Suppressor macrophage (primary cell): ENCODE measurements around the gene CHRNB2.

Experiments used
- DNase-seq, 4 experiments: peaks; one replicate each; pipeline ENCODE4 v3.0.0-alpha.2; 2020 to 2022

The CHRNB2 gene

GRCh38 chr1:154611150-154611862, 43.7 kb downstream of the CHRNB2 start:
- DNase-seq = no peak

- DNase-seq = no peak
These were observed 46.7 kb downstream of the CHRNB2 start for GRCh38 chr1:154614247-154614646.

DNA sequence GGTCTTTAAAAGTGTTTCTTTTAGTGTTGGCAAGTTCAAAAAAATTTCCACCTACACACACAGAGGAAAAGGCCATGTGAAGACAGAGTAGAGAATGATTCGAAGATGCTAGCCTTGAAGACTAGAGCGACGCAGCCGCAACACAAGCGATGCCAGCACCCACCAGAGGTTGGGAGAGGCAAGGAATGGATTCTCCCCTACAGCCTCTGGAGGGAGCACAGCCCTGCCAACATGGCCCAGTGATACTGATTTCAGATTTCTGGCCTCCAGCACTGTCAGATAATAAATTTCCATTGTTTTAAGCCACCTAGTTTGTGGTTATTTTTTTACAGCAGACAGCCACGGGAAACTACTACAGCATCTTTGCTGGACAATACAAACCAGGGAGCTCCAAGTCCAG, 47.3 kb downstream of the CHRNB2 start:
- no peak for DNase-seq

DNA sequence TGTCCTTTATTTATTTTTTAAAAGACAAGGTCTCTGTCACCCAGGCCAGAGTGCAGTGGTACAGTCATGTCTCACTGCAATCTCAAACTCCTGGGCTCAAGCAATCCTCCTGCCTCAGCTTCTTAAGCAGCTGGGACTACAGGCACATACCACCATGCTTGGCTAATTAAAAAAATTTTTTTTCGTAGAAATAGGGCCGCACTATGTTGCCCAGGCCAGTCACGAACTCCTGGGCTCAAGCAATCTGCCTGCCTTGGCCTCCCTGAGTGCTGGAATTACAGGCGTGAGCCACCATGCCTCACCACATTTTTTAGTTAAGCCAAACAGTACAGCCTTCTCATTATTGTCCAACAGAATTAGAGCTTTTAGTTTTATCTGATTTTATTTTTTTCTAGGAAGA, 47.8 kb downstream of the CHRNB2 start:
- no peak for DNase-seq

- no peak for DNase-seq
These were observed 49.2 kb downstream of the CHRNB2 start for GRCh38 chr1:154616659-154617345.

- no peak for DNase-seq
These were observed 51.8 kb downstream of the CHRNB2 start for GRCh38 chr1:154619181-154619948.

DNA sequence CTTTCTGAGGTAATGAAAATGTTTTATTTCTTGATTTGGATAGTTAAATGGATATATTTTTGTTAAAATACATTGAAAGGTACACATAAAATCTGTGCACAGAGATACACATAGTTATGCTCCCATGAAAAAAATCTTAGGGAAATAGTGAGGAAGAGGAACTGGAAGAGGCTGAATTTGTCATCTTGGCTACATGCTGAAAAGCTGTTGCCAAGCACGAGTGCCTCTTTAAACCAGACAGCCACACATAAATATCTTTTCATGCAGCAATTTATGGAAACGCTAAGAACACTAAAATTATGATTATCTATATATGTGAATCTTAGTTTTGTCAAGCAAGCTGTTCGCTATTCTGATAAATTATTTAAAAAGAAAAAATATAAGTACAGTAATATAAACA, 53.2 kb downstream of the CHRNB2 start:
- peak; percentile 20 to 61 (median 46) for DNase-seq

DNA sequence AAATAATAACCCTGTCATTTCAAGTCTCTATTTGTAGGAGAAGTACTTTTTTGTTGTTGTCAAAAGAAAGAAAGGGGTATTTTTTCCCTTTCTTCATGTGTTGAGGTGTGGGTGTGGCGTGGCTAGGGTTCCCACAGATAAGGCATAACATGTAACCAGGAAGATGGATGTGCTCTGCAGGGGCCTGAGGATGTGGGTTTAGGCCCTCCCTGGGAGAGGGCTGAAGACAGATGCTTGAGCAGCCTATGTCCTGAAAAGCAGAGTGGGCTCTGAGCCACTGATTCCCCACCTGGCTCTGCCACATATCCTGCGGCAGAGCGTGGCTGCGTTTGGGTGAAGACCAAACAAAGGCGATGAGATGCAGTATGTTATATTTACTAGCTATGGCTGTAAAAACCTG, 54.3 kb downstream of the CHRNB2 start:
- no peak for DNase-seq

DNA sequence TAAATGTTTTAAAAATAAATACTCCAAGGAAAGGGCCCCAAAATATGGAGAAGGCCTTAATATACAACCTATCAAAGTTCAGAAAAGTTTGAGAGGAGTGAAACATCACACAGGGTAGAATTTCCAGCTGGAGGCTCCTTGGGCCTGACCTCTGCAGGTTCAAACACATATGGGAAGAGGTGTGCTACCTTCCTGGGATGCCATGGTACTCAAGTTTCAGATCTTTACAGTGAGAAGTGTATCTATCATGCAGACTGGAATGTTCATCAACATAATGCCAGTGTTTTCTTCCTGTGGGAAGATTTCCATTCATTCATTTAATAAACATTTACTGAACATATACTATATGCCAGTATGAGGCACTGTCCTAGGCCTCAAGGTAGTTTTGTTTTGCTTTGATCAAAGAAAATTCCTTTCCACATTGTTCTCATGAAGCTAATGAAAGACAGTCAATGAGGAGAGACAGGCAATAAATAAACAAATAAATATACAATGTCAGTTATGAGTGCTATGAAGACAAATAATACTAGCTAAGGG, 55.0 kb downstream of the CHRNB2 start:
- DNase-seq = no peak

DNA sequence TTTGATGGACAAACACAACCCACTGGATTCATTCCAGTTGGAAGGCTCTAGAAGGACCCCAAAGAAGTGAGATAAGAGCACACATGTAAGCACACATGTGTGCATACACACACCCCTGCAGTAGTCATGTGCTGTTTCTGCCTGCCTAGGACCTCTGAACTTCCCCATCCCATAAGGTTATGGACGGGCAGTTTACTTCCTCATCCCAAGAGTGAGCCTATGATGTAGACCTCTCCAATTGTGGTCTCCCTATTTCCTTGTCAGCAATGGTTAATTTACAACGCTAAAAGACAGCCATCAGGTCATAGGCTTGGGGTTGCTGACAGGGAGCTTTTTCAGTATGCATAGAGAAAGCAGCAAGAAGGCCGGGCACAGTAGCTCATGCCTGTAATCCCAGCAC, 55.8 kb downstream of the CHRNB2 start:
- peak; percentile 81 to 95 (median 86) for DNase-seq

- DNase-seq = peak in 1 of 4 experiments; percentile 10
These were observed 57.4 kb downstream of the CHRNB2 start for GRCh38 chr1:154624746-154625643.

GRCh38 chr1:154626456-154627256, 59.1 kb downstream of the CHRNB2 start:
- DNase-seq = peak in 3 of 4 experiments; percentile 17 to 38 (median 25)

GRCh38 chr1:154627257-154628120, 59.9 kb downstream of the CHRNB2 start:
- DNase-seq = peak; percentile 88 to 94 (median 92)

- no peak for DNase-seq
These were observed 60.5 kb downstream of the CHRNB2 start for GRCh38 chr1:154628121-154628405.

- peak in 2 of 4 experiments; percentile 13 to 17 for DNase-seq
These were observed 61.6 kb downstream of the CHRNB2 start for GRCh38 chr1:154629061-154629674.
